Measurements from ENCODE around the gene MAP3K15. TPM values are rescaled to one million over a fixed set of nuclear protein-coding genes. Genes with fewer than 3 reads are reported as not detected.

The MAP3K15 gene
- total RNA-seq, 1 donor from 2014 or later = 0.22 TPM

DNA sequence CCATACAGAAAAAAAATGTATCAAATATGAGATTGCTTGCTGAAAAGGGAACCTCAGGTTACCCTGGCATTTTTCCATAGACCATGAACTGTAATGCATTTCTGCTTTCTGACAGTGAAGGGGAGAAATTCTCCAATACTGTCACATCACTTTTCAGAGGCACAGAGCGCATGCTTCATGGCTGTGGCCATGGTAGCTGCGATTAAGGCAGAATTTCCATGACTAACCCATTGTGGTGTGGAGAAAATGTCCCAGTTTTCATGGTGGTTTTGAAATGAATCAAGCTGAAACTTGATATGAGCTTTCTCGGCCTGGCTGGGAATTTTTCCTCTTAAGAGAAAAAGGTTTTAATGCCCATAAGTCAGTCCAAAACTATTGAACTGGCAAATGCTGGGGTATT lies 39.5 kb upstream of the MAP3K15 start:
- H3K4me1 Mint-ChIP-seq (ENCODE audit: low read depth) = peaks cover 12% of the 10 kb centered on the region
- DNase-seq (ENCODE audit: low spot score) = no peak
- TF ChIP-seq, protein P1, sequence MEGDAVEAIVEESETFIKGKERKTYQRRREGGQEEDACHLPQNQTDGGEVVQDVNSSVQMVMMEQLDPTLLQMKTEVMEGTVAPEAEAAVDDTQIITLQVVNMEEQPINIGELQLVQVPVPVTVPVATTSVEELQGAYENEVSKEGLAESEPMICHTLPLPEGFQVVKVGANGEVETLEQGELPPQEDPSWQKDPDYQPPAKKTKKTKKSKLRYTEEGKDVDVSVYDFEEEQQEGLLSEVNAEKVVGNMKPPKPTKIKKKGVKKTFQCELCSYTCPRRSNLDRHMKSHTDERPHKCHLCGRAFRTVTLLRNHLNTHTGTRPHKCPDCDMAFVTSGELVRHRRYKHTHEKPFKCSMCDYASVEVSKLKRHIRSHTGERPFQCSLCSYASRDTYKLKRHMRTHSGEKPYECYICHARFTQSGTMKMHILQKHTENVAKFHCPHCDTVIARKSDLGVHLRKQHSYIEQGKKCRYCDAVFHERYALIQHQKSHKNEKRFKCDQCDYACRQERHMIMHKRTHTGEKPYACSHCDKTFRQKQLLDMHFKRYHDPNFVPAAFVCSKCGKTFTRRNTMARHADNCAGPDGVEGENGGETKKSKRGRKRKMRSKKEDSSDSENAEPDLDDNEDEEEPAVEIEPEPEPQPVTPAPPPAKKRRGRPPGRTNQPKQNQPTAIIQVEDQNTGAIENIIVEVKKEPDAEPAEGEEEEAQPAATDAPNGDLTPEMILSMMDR (IDR thresholded peaks at IDR 0.05) = no peak
- H3K9me3 Mint-ChIP-seq (ENCODE audit: low read depth) = no peaks in the 10 kb centered on the region
- H3K4me3 Mint-ChIP-seq (ENCODE audit: unreplicated experiment) = no peak overlapping the region
- peaks cover under 1% of the 10 kb centered on the region for H3K36me3 Mint-ChIP-seq (ENCODE audit: low read depth)
- H3K27ac Mint-ChIP-seq (ENCODE audit: unreplicated experiment) = peak overlapping the region; percentile 45
- no peaks in the 10 kb centered on the region for H3K27me3 Mint-ChIP-seq (ENCODE audit: low read depth)

DNA sequence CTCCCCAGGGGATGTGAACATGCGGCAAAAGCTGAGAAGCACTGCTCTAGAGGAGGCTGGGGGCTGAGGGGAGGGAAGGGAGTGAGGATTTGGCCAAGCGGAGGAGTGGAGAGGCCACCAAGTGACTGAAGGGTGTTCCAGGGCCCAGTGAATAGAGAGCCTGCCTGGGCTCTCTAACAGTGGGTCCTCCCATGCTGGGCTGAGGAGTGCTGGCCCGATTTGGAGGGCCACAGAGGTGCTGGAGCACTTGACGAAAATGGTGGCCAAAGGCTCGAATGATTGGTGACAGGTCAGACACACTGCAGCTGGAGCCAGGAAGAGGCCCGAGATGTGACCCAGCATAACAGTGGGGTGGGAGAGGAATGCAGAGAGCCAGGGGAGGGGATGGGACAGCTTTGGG lies 37.5 kb upstream of the MAP3K15 start:
- H3K36me3 Mint-ChIP-seq (ENCODE audit: low read depth) = peaks cover 9% of the 10 kb centered on the region
- H3K4me1 Mint-ChIP-seq (ENCODE audit: low read depth) = peaks cover 12% of the 10 kb centered on the region
- H3K9me3 Mint-ChIP-seq (ENCODE audit: low read depth) = no peaks in the 10 kb centered on the region
- TF ChIP-seq, protein P1 (IDR thresholded peaks at IDR 0.05) = no peak
- no peaks in the 10 kb centered on the region for H3K27me3 Mint-ChIP-seq (ENCODE audit: low read depth)
- no peak for DNase-seq (ENCODE audit: low spot score)
- H3K4me3 Mint-ChIP-seq (ENCODE audit: unreplicated experiment) = no peak overlapping the region
- H3K27ac Mint-ChIP-seq (ENCODE audit: unreplicated experiment) = no peak overlapping the region

DNA sequence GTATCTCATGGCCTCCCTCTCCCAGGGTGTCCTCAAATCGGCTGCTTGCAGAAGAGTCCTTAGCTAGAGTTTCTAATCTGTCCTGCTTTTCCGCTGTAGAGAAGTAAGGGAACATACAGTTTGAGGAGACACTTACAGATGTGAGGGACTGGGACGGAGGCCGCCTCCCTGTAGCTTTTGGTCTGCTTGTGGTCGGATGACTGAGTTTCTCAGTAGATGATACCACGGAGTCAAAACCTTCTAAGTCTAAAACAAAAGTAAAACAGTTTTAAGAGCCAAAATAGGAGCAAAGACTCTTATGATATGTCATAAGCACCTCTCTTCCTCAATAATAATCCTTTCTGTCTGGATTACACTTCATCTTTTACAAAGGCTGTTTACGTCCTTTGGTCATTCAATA lies 34.5 kb upstream of the MAP3K15 start:
- Mint-ChIP-seq H3K27ac (ENCODE audit: unreplicated experiment) (no peak overlapping the region), H3K4me1 (ENCODE audit: low read depth) (peaks cover under 1% of the 10 kb centered on the region), H3K9me3 (ENCODE audit: low read depth) (no peaks in the 10 kb centered on the region), H3K36me3 (ENCODE audit: low read depth) (peaks cover 12% of the 10 kb centered on the region), H3K27me3 (ENCODE audit: low read depth) (no peaks in the 10 kb centered on the region), H3K4me3 (ENCODE audit: unreplicated experiment) (no peak overlapping the region)
- TF ChIP-seq, protein P1 (IDR thresholded peaks at IDR 0.05) = no peak
- DNase-seq (ENCODE audit: low spot score) = no peak

DNA sequence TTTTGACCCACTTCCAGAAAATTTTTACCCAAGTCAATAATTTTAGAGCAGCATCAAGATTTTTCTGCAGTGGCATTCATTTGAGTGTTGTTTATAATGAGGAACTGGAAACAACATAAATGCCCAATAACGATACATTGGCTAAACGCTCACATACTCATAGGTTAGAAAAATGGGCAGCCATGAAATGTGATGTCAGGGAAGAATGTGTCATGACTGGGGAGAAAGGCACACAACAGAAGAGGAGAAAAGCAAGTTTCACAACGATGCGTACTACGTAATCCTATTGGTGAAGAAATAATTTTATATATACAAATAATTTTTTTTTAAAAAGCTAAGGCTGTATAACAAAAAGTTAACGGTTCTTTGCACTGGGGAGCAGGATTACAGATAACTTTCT lies 33.6 kb upstream of the MAP3K15 start:
- Mint-ChIP-seq H3K4me1 (ENCODE audit: low read depth) (peaks cover 3% of the 10 kb centered on the region), H3K27me3 (ENCODE audit: low read depth) (no peaks in the 10 kb centered on the region), H3K9me3 (ENCODE audit: low read depth) (no peaks in the 10 kb centered on the region), H3K36me3 (ENCODE audit: low read depth) (peaks cover 12% of the 10 kb centered on the region), H3K4me3 (ENCODE audit: unreplicated experiment) (no peak overlapping the region), H3K27ac (ENCODE audit: unreplicated experiment) (no peak overlapping the region)
- DNase-seq (ENCODE audit: low spot score) = no peak
- TF ChIP-seq, protein P1 (IDR thresholded peaks at IDR 0.05) = no peak

DNA sequence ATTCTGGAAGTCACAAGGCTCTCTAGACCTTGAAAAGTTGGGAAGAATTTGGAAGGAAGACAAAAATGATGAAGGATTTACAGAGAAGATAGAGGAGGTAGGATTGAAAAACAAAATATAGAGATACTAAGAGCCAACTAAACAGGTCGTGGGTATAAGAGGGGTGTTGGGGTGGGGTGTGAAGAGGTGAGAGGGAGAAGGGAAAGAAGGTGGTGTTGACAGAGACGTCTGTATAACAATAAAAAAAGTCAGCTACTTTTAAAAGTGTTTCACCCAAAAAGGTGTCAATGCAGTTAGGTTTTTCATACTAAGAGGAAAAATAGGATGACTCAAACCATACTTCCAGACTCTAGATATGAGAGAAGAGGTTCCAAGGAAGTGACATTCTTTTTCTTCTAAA lies 33.0 kb upstream of the MAP3K15 start:
- Mint-ChIP-seq H3K4me1 (ENCODE audit: low read depth) (peaks cover 3% of the 10 kb centered on the region), H3K27me3 (ENCODE audit: low read depth) (no peaks in the 10 kb centered on the region), H3K9me3 (ENCODE audit: low read depth) (no peaks in the 10 kb centered on the region), H3K36me3 (ENCODE audit: low read depth) (peaks cover 12% of the 10 kb centered on the region), H3K4me3 (ENCODE audit: unreplicated experiment) (no peak overlapping the region), H3K27ac (ENCODE audit: unreplicated experiment) (no peak overlapping the region)
- no peak for DNase-seq (ENCODE audit: low spot score)
- TF ChIP-seq, protein P1 (IDR thresholded peaks at IDR 0.05) = no peak

Data from chondrocyte (in vitro differentiated cells).